Dedifferentiated amniotic fluid mesenchymal stem cell (primary cell): ENCODE data around the gene GNG13.
"Not testable (repeated sequence)": the region's sequence is repeated elsewhere in the genome, so short reads cannot be mapped to it uniquely, and the experiment has no call there.

ENCODE experiments used
- DNase-seq: peaks from one replicate; pipeline ENCODE4 v3.0.0-alpha.2; 2016; ENCODE audit errors: extremely low spot score

The GNG13 gene

GRCh38 chr16:761625-762513 lies 38.7 kb downstream of the GNG13 start:
- DNase-seq = no peak

- no peak for DNase-seq
Observed at GRCh38 chr16:760545-761343, 39.8 kb downstream of the GNG13 start, which contains the start of gene MSLN. TSS of gene MSLN (plus strand) at chr16:760734. CDS start at chr16:762681, 1,947 bp downstream.

- no peak for DNase-seq
Observed at GRCh38 chr16:760065-760464, 40.5 kb downstream of the GNG13 start.

GRCh38 chr16:759110-759910 lies 41.2 kb downstream of the GNG13 start:
- no peak for DNase-seq

- no peak for DNase-seq
Observed at GRCh38 chr16:756428-756827, 44.1 kb downstream of the GNG13 start.

GRCh38 chr16:754656-755055 lies 45.9 kb downstream of the GNG13 start:
- no peak for DNase-seq

- DNase-seq = not testable (repeated sequence)
Observed at GRCh38 chr16:754121-754607, 46.4 kb downstream of the GNG13 start.

- no peak for DNase-seq
Observed at GRCh38 chr16:752007-752312, 48.6 kb downstream of the GNG13 start.

- no peak for DNase-seq
Observed at GRCh38 chr16:751152-752006, 49.2 kb downstream of the GNG13 start.

GRCh38 chr16:750485-750884 lies 50.0 kb downstream of the GNG13 start:
- no peak for DNase-seq

GRCh38 chr16:749010-749409 lies 51.5 kb downstream of the GNG13 start:
- DNase-seq = peak; percentile 91
